HepG2 (cell line): ENCODE results near the gene XPO5. TPM values are rescaled to one million over a fixed set of nuclear protein-coding genes. Genes with fewer than 3 reads are reported as not detected.

ENCODE experiments used
- AGO1 ChIP-seq: fragments of 200-400 bp; formaldehyde crosslinking; IDR thresholded peaks from 2 replicates; pipeline ENCODE4 v1.6.1; 2017; ENCODE audit warnings: mild to moderate bottlenecking, low read depth, low read length, moderate library complexity; ENCODE audit not compliant: poor library complexity, severe bottlenecking
- ATF6 ChIP-seq: sonication (generic); formaldehyde crosslinking; conservative IDR thresholded peaks from 2 replicates; pipeline ENCODE4 v1.4.0; 2020; ENCODE audit warnings: missing genetic modification reagents
- E2F2 ChIP-seq: sonication (generic); formaldehyde crosslinking; IDR thresholded peaks from 2 replicates; pipeline ENCODE4 v1.4.0; 2020; ENCODE audit warnings: missing genetic modification reagents, borderline replicate concordance
- GTF2F1 ChIP-seq: fragments of 150-350 bp; IDR thresholded peaks from 2 replicates; pipeline ENCODE4 v1.6.1; 2014; ENCODE audit warnings: low read length
- HMGA1 ChIP-seq: sonication (generic); formaldehyde crosslinking; conservative IDR thresholded peaks from 2 replicates; pipeline ENCODE4 v1.4.0; 2020; ENCODE audit warnings: missing genetic modification reagents
- HOXA3 ChIP-seq: sonication (generic); formaldehyde crosslinking; IDR thresholded peaks from 2 replicates; pipeline ENCODE4 v1.5.0; 2020; ENCODE audit warnings: missing genetic modification reagents
- IKZF4 ChIP-seq: sonication (generic); formaldehyde crosslinking; IDR thresholded peaks from 2 replicates; pipeline ENCODE4 v1.5.1; 2020; ENCODE audit warnings: borderline replicate concordance, mild to moderate bottlenecking, low read depth, missing genetic modification reagents; ENCODE audit errors: not compliant biosample characterization
- NFIB ChIP-seq: sonication (generic); formaldehyde crosslinking; IDR thresholded peaks from 2 replicates; pipeline ENCODE4 v1.9.0; 2021; ENCODE audit warnings: missing genetic modification reagents, mild to moderate bottlenecking, borderline replicate concordance
- NFRKB ChIP-seq: fragments of 450-650 bp; IDR thresholded peaks from 2 replicates; pipeline ENCODE4 v1.6.1; 2017
- RXRB ChIP-seq: IDR thresholded peaks from 2 replicates; pipeline ENCODE4 v1.6.1; 2016; ENCODE audit warnings: borderline replicate concordance, missing genetic modification reagents, missing compliant biosample characterization
- TFDP1 ChIP-seq: IDR thresholded peaks from 2 replicates; pipeline ENCODE4 v1.6.1; 2016; ENCODE audit warnings: missing compliant biosample characterization, missing genetic modification reagents, borderline replicate concordance
- ZFP91 ChIP-seq: sonication (generic); formaldehyde crosslinking; IDR thresholded peaks from 2 replicates; pipeline ENCODE4 v1.9.0; 2022; ENCODE audit warnings: missing genetic modification reagents, mild to moderate bottlenecking, borderline replicate concordance
- ZNF468 ChIP-seq: sonication (generic); formaldehyde crosslinking; IDR thresholded peaks from 2 replicates; pipeline ENCODE4 v1.8.0; 2022; ENCODE audit warnings: mild to moderate bottlenecking, moderate library complexity, missing genetic modification reagents
- ZNF572 ChIP-seq: sonication (generic); formaldehyde crosslinking; IDR thresholded peaks from 2 replicates; pipeline ENCODE4 v1.5.1; 2020; ENCODE audit warnings: mild to moderate bottlenecking, missing genetic modification reagents
- ZNF609 ChIP-seq: sonication (generic); formaldehyde crosslinking; IDR thresholded peaks from 2 replicates; pipeline ENCODE4 v1.4.0; 2020; ENCODE audit warnings: mild to moderate bottlenecking, missing genetic modification reagents, borderline replicate concordance
- ZNF737 ChIP-seq: sonication (generic); formaldehyde crosslinking; IDR thresholded peaks from 2 replicates; pipeline ENCODE4 v1.5.0; 2020; ENCODE audit warnings: missing genetic modification reagents, mild to moderate bottlenecking, borderline replicate concordance
- ZNF841 ChIP-seq: sonication (generic); formaldehyde crosslinking; IDR thresholded peaks from 2 replicates; pipeline ENCODE4 v1.8.1; 2023; ENCODE audit warnings: missing genetic modification reagents, borderline replicate concordance
- polyA plus RNA-seq, 8 experiments: library from polyadenylated mRNA; depleted of rRNA in 3 of 8; stranded (reverse) in 7 of 8; unstranded in 1 of 8; fragments of >200 nt; fragmentation: Illumina TruSeq in 4 of 8; extraction: Trizol in 4 of 8; gene quantifications; 2 replicates each; pipeline versions ENCODE4 v1.2.1 to v1.2.3, GENCODE V29; 2011 to 2016; ENCODE audit warnings: low read depth in 4 of 8, missing spikeins in 1 of 8, mixed read lengths in 1 of 8; ENCODE audit not compliant: insufficient read depth in 1 of 8
- total RNA-seq, 5 experiments: library from RNA; depleted of rRNA; stranded (reverse); fragments of >200 nt; fragmentation: Illumina TruSeq; extraction: Trizol; gene quantifications; 2 replicates each; pipeline ENCODE4 v1.2.3, GENCODE V29; 2016; ENCODE audit warnings: low read depth in 1 of 5

The XPO5 gene
- total and polyA plus RNA-seq, 2 of the 13 experiments (the other 11 are each of a cell fraction or from before 2014, with no cell fraction given): 52.2 to 68.0 TPM

- TF ChIP-seq ZFP91 (CRISPR knock-in tag) (peak; percentile 97), ZNF841 (CRISPR knock-in tag) (peak; percentile 25; the same call in 1 of the 2 replicates), TFDP1 (CRISPR knock-in tag) (peak; percentile 90), IKZF4 (CRISPR knock-in tag) (peak; percentile 60), ZNF468 (no peak), NFIB (no peak), GTF2F1 (peak; percentile 55; the same call in 1 of the 2 replicates), ZNF572 (CRISPR knock-in tag) (peak; percentile 90; the same call in 1 of the 2 replicates), E2F2 (CRISPR knock-in tag) (peak; percentile 96; the same call in 1 of the 2 replicates), HMGA1 (CRISPR knock-in tag) (no peak), ATF6 (no peak), AGO1 (peak; percentile 76), NFRKB (no peak), RXRB (CRISPR knock-in tag) (peak; percentile 49; the same call in 1 of the 2 replicates), ZNF737 (CRISPR knock-in tag) (no peak; the same call in 1 of the 2 replicates), HOXA3 (CRISPR knock-in tag) (peak; percentile 92), ZNF609 (CRISPR knock-in tag) (peak; percentile 49)
Measured at GRCh38 chr6:43575772-43576551, at the start of gene XPO5, which contains the start of gene POLH (continued).
